ENCODE data around the gene PURB.
A peak's percentile ranks its signal among the peaks of the same experiment; 100 is the strongest.
"Not testable (repeated sequence)": the region's sequence is repeated elsewhere in the genome, so short reads cannot be mapped to it uniquely, and the experiment has no call there.

PURB gene

GRCh38 chr7:44849885-44850544 is 35.3 kb downstream of the PURB start:
- DNase-seq, result no peak

- no peak for DNase-seq
Observed at GRCh38 chr7:44849259-44849884, 36.0 kb downstream of the PURB start.

- peak; percentile 100 for DNase-seq
Observed at GRCh38 chr7:44847920-44848634, 37.3 kb downstream of the PURB start, which contains the start of gene H2AZ2. Gene H2AZ2, minus strand, starts transcription at chr7:44848087. Its CDS starts 116 bp downstream, at chr7:44847971.

- no peak for DNase-seq
Observed at GRCh38 chr7:44847509-44847919, 37.8 kb downstream of the PURB start.

GRCh38 chr7:44846816-44847508 is 38.4 kb downstream of the PURB start:
- peak; percentile 100 for DNase-seq

GRCh38 chr7:44846390-44846789 is 38.9 kb downstream of the PURB start:
- not testable (repeated sequence) for DNase-seq

- DNase-seq, result peak; percentile 44
Observed at GRCh38 chr7:44845451-44845850, 39.9 kb downstream of the PURB start.

- DNase-seq, result not testable (repeated sequence)
Observed at GRCh38 chr7:44843440-44843839, 41.9 kb downstream of the PURB start.

- DNase-seq, result not testable (repeated sequence)
Observed at GRCh38 chr7:44842675-44843074, 42.7 kb downstream of the PURB start.

- DNase-seq, result no peak
Observed at GRCh38 chr7:44838751-44839150, 46.6 kb downstream of the PURB start.

GRCh38 chr7:44827567-44827966 is 57.8 kb downstream of the PURB start:
- no peak for DNase-seq

Measured in GF-D8 (cell line).